ENCODE measurements around the gene TBC1D19. TPM values are rescaled to one million over a fixed set of nuclear protein-coding genes. Genes with fewer than 3 reads are reported as not detected.
"Not testable (repeated sequence)": the region's sequence is repeated elsewhere in the genome, so short reads cannot be mapped to it uniquely, and the experiment has no call there.

Gene TBC1D19, protein sequence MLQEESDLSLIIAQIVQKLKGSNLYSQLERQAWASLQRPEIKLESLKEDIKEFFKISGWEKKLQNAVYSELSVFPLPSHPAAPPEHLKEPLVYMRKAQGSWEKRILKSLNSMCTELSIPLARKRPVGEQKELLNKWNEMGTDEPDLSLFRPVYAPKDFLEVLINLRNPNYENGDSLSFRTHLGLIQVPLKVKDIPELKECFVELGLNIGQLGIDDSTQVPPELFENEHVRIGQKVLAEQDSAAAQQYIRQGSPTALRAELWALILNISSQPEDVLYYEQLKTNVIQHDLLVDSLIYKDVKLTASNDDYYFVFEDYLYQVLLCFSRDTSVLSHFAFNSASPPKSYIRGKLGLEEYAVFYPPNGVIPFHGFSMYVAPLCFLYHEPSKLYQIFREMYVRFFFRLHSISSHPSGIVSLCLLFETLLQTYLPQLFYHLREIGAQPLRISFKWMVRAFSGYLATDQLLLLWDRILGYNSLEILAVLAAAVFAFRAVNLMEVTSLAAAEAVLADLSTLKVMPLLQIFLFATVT
- 41.8 TPM for total RNA-seq

- Histone ChIP-seq H3K36me3 (ENCODE audit: control insufficient read depth in 3 of 3, insufficient read depth in 3 of 3, low read length in 3 of 3) (no peaks in the 10 kb centered on the region), H3K4me1 (ENCODE audit: control insufficient read depth in 3 of 3, insufficient read depth in 3 of 3, low read length in 3 of 3) (peaks cover 0 to 7% (median 4%) of the 10 kb centered on the region in 3 donors), H3K27ac (ENCODE audit: low read depth, low read length) (peak within 1 kb of the TSS; percentile 61), H3K4me3 (ENCODE audit: low read length in 3 of 3) (peak within 1 kb of the TSS; percentile 89 to 95 (median 93)), H3K27me3 (ENCODE audit: control insufficient read depth in 3 of 3, insufficient read depth in 3 of 3, low read length in 3 of 3) (no peaks in the 10 kb centered on the region), H3K9me3 (ENCODE audit: control insufficient read depth in 3 of 3, low read length in 3 of 3) (no peaks in the 10 kb centered on the region), H3K9ac (ENCODE audit: low read depth in 1 of 3, low read length in 3 of 3) (peak within 1 kb of the TSS; percentile 78 to 84 (median 83))
These were observed at the start of gene TBC1D19 for GRCh38 chr4:26583865-26584652. Gene TBC1D19 (plus strand): TSS chr4:26584084. CDS start chr4:26584194, 110 bp downstream.

DNA sequence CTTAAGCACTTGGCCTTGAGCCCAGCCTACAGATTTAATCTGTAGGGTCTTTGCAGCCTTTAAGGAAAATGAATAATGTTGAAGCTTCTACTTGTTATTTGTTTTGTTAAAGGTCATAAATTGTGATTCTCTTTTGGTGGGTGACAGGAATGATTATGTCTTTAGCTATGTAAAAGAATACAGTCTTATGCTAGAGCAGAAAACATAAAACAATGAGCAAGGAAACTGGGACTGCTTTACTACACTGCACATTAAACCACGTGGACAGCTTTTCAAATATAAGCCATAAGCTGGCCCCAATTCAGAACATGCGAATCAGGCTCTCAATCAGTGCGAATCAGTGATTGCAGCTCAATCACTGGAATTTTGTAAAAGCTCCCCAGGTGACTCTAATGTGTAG lies 40.9 kb upstream of the TBC1D19 start:
- H3K9ac ChIP-seq (ENCODE audit: low read depth in 1 of 3, low read length in 3 of 3), result no peak overlapping the region
- H3K4me3 ChIP-seq (ENCODE audit: low read length in 3 of 3), result no peak overlapping the region
- no peaks in the 10 kb centered on the region for H3K4me1 ChIP-seq (ENCODE audit: control insufficient read depth in 3 of 3, insufficient read depth in 3 of 3, low read length in 3 of 3)
- H3K27ac ChIP-seq (ENCODE audit: low read depth, low read length), result no peak overlapping the region
- no peaks in the 10 kb centered on the region for H3K27me3 ChIP-seq (ENCODE audit: control insufficient read depth in 3 of 3, insufficient read depth in 3 of 3, low read length in 3 of 3)
- no peaks in the 10 kb centered on the region for H3K36me3 ChIP-seq (ENCODE audit: control insufficient read depth in 3 of 3, insufficient read depth in 3 of 3, low read length in 3 of 3)
- H3K9me3 ChIP-seq (ENCODE audit: control insufficient read depth in 3 of 3, low read length in 3 of 3), result no peaks in the 10 kb centered on the region

DNA sequence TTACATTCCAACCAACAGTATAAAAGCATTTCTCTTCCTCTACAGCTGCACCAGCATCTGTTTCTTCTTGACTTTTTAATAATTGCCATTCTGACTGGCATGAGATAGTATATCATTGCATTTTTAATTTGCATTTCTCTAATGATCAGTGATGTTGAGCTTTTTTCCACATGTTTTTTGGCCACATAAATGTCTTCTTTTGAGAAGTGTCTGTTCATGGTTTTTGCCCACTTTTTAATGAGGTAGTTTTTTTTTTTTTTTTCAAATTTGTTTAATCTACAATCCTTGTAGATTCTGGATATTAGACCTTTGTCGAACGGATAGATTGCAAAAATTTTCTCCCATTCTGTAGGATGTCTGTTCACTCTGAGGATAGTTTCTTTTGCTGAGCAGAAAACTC lies 39.5 kb upstream of the TBC1D19 start:
- Histone ChIP-seq H3K4me1 (ENCODE audit: control insufficient read depth in 3 of 3, insufficient read depth in 3 of 3, low read length in 3 of 3) (no peaks in the 10 kb centered on the region), H3K36me3 (ENCODE audit: control insufficient read depth in 3 of 3, insufficient read depth in 3 of 3, low read length in 3 of 3) (no peaks in the 10 kb centered on the region), H3K9me3 (ENCODE audit: control insufficient read depth in 3 of 3, low read length in 3 of 3) (no peaks in the 10 kb centered on the region), H3K4me3 (ENCODE audit: low read length in 3 of 3) (no peak overlapping the region), H3K27me3 (ENCODE audit: control insufficient read depth in 3 of 3, insufficient read depth in 3 of 3, low read length in 3 of 3) (no peaks in the 10 kb centered on the region), H3K9ac (ENCODE audit: low read depth in 1 of 3, low read length in 3 of 3) (no peak overlapping the region), H3K27ac (ENCODE audit: low read depth, low read length) (no peak overlapping the region)

- H3K4me3 ChIP-seq (ENCODE audit: low read length in 3 of 3); H3K9ac ChIP-seq (ENCODE audit: low read depth in 1 of 3, low read length in 3 of 3); H3K27me3 ChIP-seq (ENCODE audit: control insufficient read depth in 3 of 3, insufficient read depth in 3 of 3, low read length in 3 of 3); H3K4me1 ChIP-seq (ENCODE audit: control insufficient read depth in 3 of 3, insufficient read depth in 3 of 3, low read length in 3 of 3); H3K36me3 ChIP-seq (ENCODE audit: control insufficient read depth in 3 of 3, insufficient read depth in 3 of 3, low read length in 3 of 3); H3K27ac ChIP-seq (ENCODE audit: low read depth, low read length); H3K9me3 ChIP-seq (ENCODE audit: control insufficient read depth in 3 of 3, low read length in 3 of 3): not testable (repeated sequence)
These were observed 35.5 kb upstream of the TBC1D19 start for GRCh38 chr4:26548379-26548778.

DNA sequence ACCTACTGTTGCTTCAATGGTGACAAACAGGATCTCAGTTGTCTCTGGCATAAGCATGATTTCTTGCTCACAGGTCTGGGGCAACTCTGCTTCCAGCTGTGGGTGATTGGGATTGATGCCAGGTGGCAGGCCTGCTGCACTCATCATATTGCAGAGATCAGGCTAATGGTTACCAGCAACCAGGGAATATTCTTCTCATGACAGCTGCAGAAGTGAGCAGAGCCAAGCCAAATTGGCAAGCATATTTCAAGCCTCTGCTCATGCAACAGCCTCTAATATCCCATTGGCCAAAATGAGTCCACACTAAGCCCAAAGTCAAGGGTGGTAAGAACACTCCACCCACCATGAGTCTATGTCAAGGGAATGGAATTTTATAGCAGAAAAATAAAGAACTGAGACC lies 26.7 kb upstream of the TBC1D19 start:
- H3K4me3 ChIP-seq (ENCODE audit: low read length in 3 of 3), result no peak overlapping the region
- H3K27ac ChIP-seq (ENCODE audit: low read depth, low read length), result no peak overlapping the region
- peaks cover 0 to 4% (median 0%) of the 10 kb centered on the region in 3 donors for H3K4me1 ChIP-seq (ENCODE audit: control insufficient read depth in 3 of 3, insufficient read depth in 3 of 3, low read length in 3 of 3)
- H3K9me3 ChIP-seq (ENCODE audit: control insufficient read depth in 3 of 3, low read length in 3 of 3), result no peaks in the 10 kb centered on the region
- no peaks in the 10 kb centered on the region for H3K36me3 ChIP-seq (ENCODE audit: control insufficient read depth in 3 of 3, insufficient read depth in 3 of 3, low read length in 3 of 3)
- H3K27me3 ChIP-seq (ENCODE audit: control insufficient read depth in 3 of 3, insufficient read depth in 3 of 3, low read length in 3 of 3), result no peaks in the 10 kb centered on the region
- no peak overlapping the region for H3K9ac ChIP-seq (ENCODE audit: low read depth in 1 of 3, low read length in 3 of 3)

- Histone ChIP-seq H3K9ac (ENCODE audit: low read depth in 1 of 3, low read length in 3 of 3) (no peak overlapping the region), H3K27ac (ENCODE audit: low read depth, low read length) (no peak overlapping the region), H3K36me3 (ENCODE audit: control insufficient read depth in 3 of 3, insufficient read depth in 3 of 3, low read length in 3 of 3) (no peaks in the 10 kb centered on the region)
These were observed 25.6 kb upstream of the TBC1D19 start for GRCh38 chr4:26558166-26558895.

GRCh38 chr4:26566133-26566532 lies 17.8 kb upstream of the TBC1D19 start:
- Histone ChIP-seq H3K9me3 (ENCODE audit: control insufficient read depth in 3 of 3, low read length in 3 of 3) (no peaks in the 10 kb centered on the region), H3K9ac (ENCODE audit: low read depth in 1 of 3, low read length in 3 of 3) (no peak overlapping the region)

More at GRCh38 chr4:26558166-26558895, 25.6 kb upstream of the TBC1D19 start:
- Histone ChIP-seq H3K27me3 (ENCODE audit: control insufficient read depth in 3 of 3, insufficient read depth in 3 of 3, low read length in 3 of 3) (no peaks in the 10 kb centered on the region), H3K4me1 (ENCODE audit: control insufficient read depth in 3 of 3, insufficient read depth in 3 of 3, low read length in 3 of 3) (peaks cover 0 to 4% (median 0%) of the 10 kb centered on the region in 3 donors), H3K4me3 (ENCODE audit: low read length in 3 of 3) (no peak overlapping the region), H3K9me3 (ENCODE audit: control insufficient read depth in 3 of 3, low read length in 3 of 3) (no peaks in the 10 kb centered on the region)

GRCh38 chr4:26568446-26568994 lies 15.4 kb upstream of the TBC1D19 start:
- Histone ChIP-seq H3K4me3 (ENCODE audit: low read length in 3 of 3) (no peak overlapping the region), H3K9ac (ENCODE audit: low read depth in 1 of 3, low read length in 3 of 3) (no peak overlapping the region), H3K36me3 (ENCODE audit: control insufficient read depth in 3 of 3, insufficient read depth in 3 of 3, low read length in 3 of 3) (no peaks in the 10 kb centered on the region), H3K4me1 (ENCODE audit: control insufficient read depth in 3 of 3, insufficient read depth in 3 of 3, low read length in 3 of 3) (no peaks in the 10 kb centered on the region), H3K9me3 (ENCODE audit: control insufficient read depth in 3 of 3, low read length in 3 of 3) (no peaks in the 10 kb centered on the region), H3K27me3 (ENCODE audit: control insufficient read depth in 3 of 3, insufficient read depth in 3 of 3, low read length in 3 of 3) (no peaks in the 10 kb centered on the region), H3K27ac (ENCODE audit: low read depth, low read length) (peak overlapping the region; percentile 5)

More at GRCh38 chr4:26566133-26566532, 17.8 kb upstream of the TBC1D19 start:
- Histone ChIP-seq H3K4me3 (ENCODE audit: low read length in 3 of 3) (no peak overlapping the region), H3K36me3 (ENCODE audit: control insufficient read depth in 3 of 3, insufficient read depth in 3 of 3, low read length in 3 of 3) (no peaks in the 10 kb centered on the region), H3K4me1 (ENCODE audit: control insufficient read depth in 3 of 3, insufficient read depth in 3 of 3, low read length in 3 of 3) (no peaks in the 10 kb centered on the region), H3K27ac (ENCODE audit: low read depth, low read length) (no peak overlapping the region), H3K27me3 (ENCODE audit: control insufficient read depth in 3 of 3, insufficient read depth in 3 of 3, low read length in 3 of 3) (no peaks in the 10 kb centered on the region)

GRCh38 chr4:26570596-26570995 lies 13.3 kb upstream of the TBC1D19 start:
- Histone ChIP-seq H3K27me3 (ENCODE audit: control insufficient read depth in 3 of 3, insufficient read depth in 3 of 3, low read length in 3 of 3) (no peaks in the 10 kb centered on the region), H3K4me1 (ENCODE audit: control insufficient read depth in 3 of 3, insufficient read depth in 3 of 3, low read length in 3 of 3) (no peaks in the 10 kb centered on the region), H3K27ac (ENCODE audit: low read depth, low read length) (no peak overlapping the region), H3K36me3 (ENCODE audit: control insufficient read depth in 3 of 3, insufficient read depth in 3 of 3, low read length in 3 of 3) (no peaks in the 10 kb centered on the region), H3K9me3 (ENCODE audit: control insufficient read depth in 3 of 3, low read length in 3 of 3) (no peaks in the 10 kb centered on the region), H3K4me3 (ENCODE audit: low read length in 3 of 3) (no peak overlapping the region), H3K9ac (ENCODE audit: low read depth in 1 of 3, low read length in 3 of 3) (no peak overlapping the region)

All from skeletal muscle tissue (tissue), 4 donors.